ENCODE results near the gene PTCD2.

DNA sequence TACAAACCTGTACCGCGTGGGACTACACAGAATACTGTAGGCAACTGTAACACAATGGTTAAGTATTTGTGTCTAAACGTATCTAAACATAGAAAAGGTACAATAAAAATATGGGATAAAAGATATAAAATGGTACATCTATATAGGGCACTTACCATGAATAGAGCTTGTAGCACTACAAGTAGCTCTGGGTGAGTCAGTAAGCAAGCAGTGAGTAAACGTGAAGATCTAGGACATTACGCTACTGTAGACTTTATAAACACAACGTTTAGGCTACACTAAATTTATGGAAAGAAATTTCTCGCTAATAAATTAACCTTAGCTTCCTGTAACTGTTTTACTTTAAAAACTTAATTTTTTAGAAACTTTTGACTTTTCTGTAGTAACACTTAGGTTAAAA lies 46.6 kb upstream of the PTCD2 start:
- TF ChIP-seq, protein P1, sequence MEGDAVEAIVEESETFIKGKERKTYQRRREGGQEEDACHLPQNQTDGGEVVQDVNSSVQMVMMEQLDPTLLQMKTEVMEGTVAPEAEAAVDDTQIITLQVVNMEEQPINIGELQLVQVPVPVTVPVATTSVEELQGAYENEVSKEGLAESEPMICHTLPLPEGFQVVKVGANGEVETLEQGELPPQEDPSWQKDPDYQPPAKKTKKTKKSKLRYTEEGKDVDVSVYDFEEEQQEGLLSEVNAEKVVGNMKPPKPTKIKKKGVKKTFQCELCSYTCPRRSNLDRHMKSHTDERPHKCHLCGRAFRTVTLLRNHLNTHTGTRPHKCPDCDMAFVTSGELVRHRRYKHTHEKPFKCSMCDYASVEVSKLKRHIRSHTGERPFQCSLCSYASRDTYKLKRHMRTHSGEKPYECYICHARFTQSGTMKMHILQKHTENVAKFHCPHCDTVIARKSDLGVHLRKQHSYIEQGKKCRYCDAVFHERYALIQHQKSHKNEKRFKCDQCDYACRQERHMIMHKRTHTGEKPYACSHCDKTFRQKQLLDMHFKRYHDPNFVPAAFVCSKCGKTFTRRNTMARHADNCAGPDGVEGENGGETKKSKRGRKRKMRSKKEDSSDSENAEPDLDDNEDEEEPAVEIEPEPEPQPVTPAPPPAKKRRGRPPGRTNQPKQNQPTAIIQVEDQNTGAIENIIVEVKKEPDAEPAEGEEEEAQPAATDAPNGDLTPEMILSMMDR (IDR thresholded peaks at IDR 0.05): no peak
- no peak for TF ChIP-seq POLR2A (IDR thresholded peaks at IDR 0.05)
